GM12872 (cell line): ENCODE data around the gene AK1.
A peak's percentile ranks its signal among the peaks of the same experiment; 100 is the strongest.

Experiments used
- CTCF ChIP-seq: IDR thresholded peaks from 3 replicates; pipeline ENCODE4 v1.5.1; 2011; ENCODE audit warnings: low read depth, mild to moderate bottlenecking, low read length, moderate library complexity; ENCODE audit not compliant: insufficient read depth

Gene AK1

GRCh38 chr9:127920794-127921193, 43.3 kb upstream of the AK1 start:
- no peak; the same call in 2 of the 3 replicates for TF ChIP-seq CTCF

GRCh38 chr9:127919253-127919815, 41.9 kb upstream of the AK1 start:
- TF ChIP-seq CTCF, result no peak

- peak; percentile 50 for TF ChIP-seq CTCF
Observed at GRCh38 chr9:127918183-127919107, 41.0 kb upstream of the AK1 start.

GRCh38 chr9:127917603-127918002, 40.1 kb upstream of the AK1 start:
- no peak for TF ChIP-seq CTCF

GRCh38 chr9:127916720-127917581, 39.5 kb upstream of the AK1 start, which contains the start of gene ST6GALNAC4:
Gene ST6GALNAC4 (minus strand): TSS chr9:127917041. CDS start chr9:127916419, 622 bp downstream.
- TF ChIP-seq CTCF, result no peak

GRCh38 chr9:127915801-127916719, 38.6 kb upstream of the AK1 start:
- TF ChIP-seq CTCF, result no peak
